Motor neuron (in vitro differentiated cells): ENCODE data around the gene SLC24A4. TPM values are rescaled to one million over a fixed set of nuclear protein-coding genes. Genes with fewer than 3 reads are reported as not detected.
A peak's percentile ranks its signal among the peaks of the same experiment; 100 is the strongest.
"Not testable (repeated sequence)": the region's sequence is repeated elsewhere in the genome, so short reads cannot be mapped to it uniquely, and the experiment has no call there.

Experiments
- ATAC-seq, 8 experiments: fragments of 200-7000 bp; cut with Tn5 transposase; replicated peaks in 6 of 8; 2 replicates each; pipeline ENCODE4 v1.8.0; 2021; ENCODE audit warnings: mild to moderate bottlenecking in 8 of 8, moderate library complexity in 8 of 8
- H3K27ac ChIP-seq, 2 donors: fragments of 250-450 bp; sonication (Bioruptor Pico); 2 replicates each; pipeline ENCODE4 v1.9.0; 2021; ENCODE audit warnings: antibody characterized with exemption in 2 of 2, mild to moderate bottlenecking in 2 of 2, moderate library complexity in 1 of 2
- H3K4me1 ChIP-seq, 2 donors: fragments of 250-450 bp; sonication (Bioruptor Pico); replicated peaks in 1 of 2; 2 replicates each; pipeline ENCODE4 v1.6.1; 2021; ENCODE audit warnings: antibody characterized with exemption in 2 of 2, mild to moderate bottlenecking in 2 of 2, moderate library complexity in 1 of 2
- H3K4me3 ChIP-seq, 5 donors: fragments of 250-450 bp; sonication (Bioruptor Pico); 2 replicates each; pipeline ENCODE4 v1.9.0; 2021; ENCODE audit warnings: antibody characterized with exemption in 5 of 5, mild to moderate bottlenecking in 5 of 5, moderate library complexity in 4 of 5
- whole genome bisulfite sequencing, 10 experiments: fragments of 450-650 bp; shearing (Covaris generic); methylation state at CpG; one replicate each; pipeline ENCODE4 v1.0.0; 2022; 5-methylcytosine and 5-hydroxymethylcytosine counted together
- in situ Hi-C, 9 experiments: fragments of 400-800 bp; cut with MboI; loops; one replicate each; pipeline ENCODE4 v1.15.0; 2021; ENCODE audit warnings: low sequenced_read_pairs in 9 of 9, low pct_unique_long_range_greater_than_20kb in 2 of 9; ENCODE audit not compliant: unreplicated experiment in 9 of 9
- total RNA-seq, 8 experiments: library from RNA; unstranded; fragments of 300-600 nt; gene quantifications; 2 replicates each; pipeline versions ENCODE4 v1.2.3 to v1.2.4, GENCODE V29; 2022

Gene SLC24A4
- total RNA-seq, 8 experiments from 2014 or later, result under 0.01 to 0.66 (median 0.20) TPM; not detected in 1

- in situ Hi-C loops, result no loop called here
- Histone ChIP-seq H3K4me3 (no peak overlapping the region), H3K27ac (no peak overlapping the region), H3K4me1 (peaks cover 0 to 8% of the 10 kb centered on the region in 2 donors)
- WGBS, 10 experiments, result 36 to 100% (median 62%) methylated on average over 1 to 6 of the region's 7 CpGs
- no peak for ATAC-seq
Observed at GRCh38 chr14:92400579-92401444, 77.8 kb downstream of the SLC24A4 start.

GRCh38 chr14:92401561-92401960 is 78.6 kb downstream of the SLC24A4 start:
- no peak for ATAC-seq
- 64 to 100% (median 80%) methylated on average over 1 to 3 of the region's 3 CpGs; no CpG with 5 or more reads in 4 of the 10 experiments for WGBS, 10 experiments
- in situ Hi-C loops, result no loop called here
- no peak overlapping the region for H3K27ac ChIP-seq
- H3K4me1 ChIP-seq, result peaks cover 0 to 8% of the 10 kb centered on the region in 2 donors
- H3K4me3 ChIP-seq, result no peak overlapping the region

- H3K27ac ChIP-seq, H3K4me3 ChIP-seq, in situ Hi-C loops, H3K4me1 ChIP-seq, ATAC-seq: not testable (repeated sequence)
- WGBS, 10 experiments, result 0 to 88% methylated on average over 1 of the region's 1 CpG; no CpG with 5 or more reads in 8 of the 10 experiments
Observed at GRCh38 chr14:92402500-92402899, 79.5 kb downstream of the SLC24A4 start.

GRCh38 chr14:92404018-92404417 is 81.1 kb downstream of the SLC24A4 start:
- ATAC-seq, result peak in 2 of 8 experiments; percentile 26 to 27
- in situ Hi-C loops, result no loop called here
- Histone ChIP-seq H3K4me1 (peaks cover 0 to 8% of the 10 kb centered on the region in 2 donors), H3K4me3 (no peak overlapping the region), H3K27ac (no peak overlapping the region)
- 33 to 83% (median 50%) methylated on average over 2 to 4 of the region's 4 CpGs; no CpG with 5 or more reads in 4 of the 10 experiments for WGBS, 10 experiments

- H3K4me3 ChIP-seq, result no peak overlapping the region
- WGBS, 10 experiments, result 0 to 91% (median 64%) methylated on average over 1 of the region's 1 CpG; no CpG with 5 or more reads in 2 of the 10 experiments
- H3K27ac ChIP-seq, result no peak overlapping the region
- peak in 1 of 8 experiments; percentile 16 for ATAC-seq
- in situ Hi-C loops, result no loop called here
- peaks cover 0 to 8% of the 10 kb centered on the region in 2 donors for H3K4me1 ChIP-seq
Observed at GRCh38 chr14:92404421-92404820, 81.5 kb downstream of the SLC24A4 start.

GRCh38 chr14:92404938-92405337 is 82.0 kb downstream of the SLC24A4 start:
- 67 to 100% (median 88%) methylated on average over 1 to 2 of the region's 2 CpGs; no CpG with 5 or more reads in 3 of the 10 experiments for WGBS, 10 experiments
- peaks cover 0 to 8% of the 10 kb centered on the region in 2 donors for H3K4me1 ChIP-seq
- H3K4me3 ChIP-seq, result no peak overlapping the region
- no peak for ATAC-seq
- in situ Hi-C loops, result no loop called here
- no peak overlapping the region for H3K27ac ChIP-seq

- peaks cover 0 to 8% of the 10 kb centered on the region in 2 donors for H3K4me1 ChIP-seq
- H3K4me3 ChIP-seq, result no peak overlapping the region
- 50 to 83% (median 63%) methylated on average over 1 of the region's 1 CpG; no CpG with 5 or more reads in 7 of the 10 experiments for WGBS, 10 experiments
- in situ Hi-C loops, result no loop called here
- no peak overlapping the region for H3K27ac ChIP-seq
- no peak for ATAC-seq
Observed at GRCh38 chr14:92407410-92407809, 84.4 kb downstream of the SLC24A4 start.

GRCh38 chr14:92409043-92409442 is 86.1 kb downstream of the SLC24A4 start:
- Histone ChIP-seq H3K27ac (no peak overlapping the region), H3K4me1 (peaks cover 0 to 5% of the 10 kb centered on the region in 2 donors), H3K4me3 (no peak overlapping the region)
- in situ Hi-C loops, result no loop called here
- ATAC-seq, result no peak
- 67 to 100% (median 93%) methylated on average over 1 to 6 of the region's 6 CpGs; no CpG with 5 or more reads in 3 of the 10 experiments for WGBS, 10 experiments

GRCh38 chr14:92411135-92411534 is 88.2 kb downstream of the SLC24A4 start:
- Histone ChIP-seq H3K4me3 (no peak overlapping the region), H3K27ac (no peak overlapping the region), H3K4me1 (peaks cover 0 to 3% of the 10 kb centered on the region in 2 donors)
- in situ Hi-C loops, result no loop called here
- no peak for ATAC-seq
- WGBS, 10 experiments, result 33 to 100% (median 55%) methylated on average over 1 to 2 of the region's 4 CpGs; no CpG with 5 or more reads in 6 of the 10 experiments

- H3K4me3 ChIP-seq, result no peak overlapping the region
- ATAC-seq, result no peak
- H3K27ac ChIP-seq, result no peak overlapping the region
- in situ Hi-C loops, result no loop called here
- H3K4me1 ChIP-seq, result peaks cover 0 to 3% of the 10 kb centered on the region in 2 donors
- 22 to 100% (median 79%) methylated on average over 1 to 6 of the region's 7 CpGs; no CpG with 5 or more reads in 4 of the 10 experiments for WGBS, 10 experiments
Observed at GRCh38 chr14:92411941-92412340, 89.0 kb downstream of the SLC24A4 start.

- no peak overlapping the region for H3K27ac ChIP-seq
- no peak for ATAC-seq
- 44 to 100% (median 80%) methylated on average over 1 to 8 of the region's 10 CpGs; no CpG with 5 or more reads in 1 of the 10 experiments for WGBS, 10 experiments
- H3K4me3 ChIP-seq, result no peak overlapping the region
- H3K4me1 ChIP-seq, result peaks cover 0 to 3% of the 10 kb centered on the region in 2 donors
- in situ Hi-C loops, result no loop called here
Observed at GRCh38 chr14:92412912-92413311, 89.9 kb downstream of the SLC24A4 start.

GRCh38 chr14:92413379-92413778 is 90.4 kb downstream of the SLC24A4 start:
- in situ Hi-C loops, result no loop called here
- ATAC-seq, result peak in 2 of 8 experiments; percentile 26 to 35
- H3K4me1 ChIP-seq, result peaks cover 0 to 3% of the 10 kb centered on the region in 2 donors
- no peak overlapping the region for H3K4me3 ChIP-seq
- WGBS, 10 experiments, result 0 to 93% (median 47%) methylated on average over 1 to 5 of the region's 7 CpGs; no CpG with 5 or more reads in 2 of the 10 experiments
- no peak overlapping the region for H3K27ac ChIP-seq

GRCh38 chr14:92414690-92415445 is 91.9 kb downstream of the SLC24A4 start:
- in situ Hi-C loops, result no loop called here
- 59 to 95% (median 74%) methylated on average over 2 to 11 of the region's 13 CpGs; no CpG with 5 or more reads in 2 of the 10 experiments for WGBS, 10 experiments
- Histone ChIP-seq H3K4me1 (peaks cover 0 to 3% of the 10 kb centered on the region in 2 donors), H3K27ac (no peak overlapping the region), H3K4me3 (no peak overlapping the region)
- ATAC-seq, result no peak
